ENCODE data around the gene ACE2. TPM values are rescaled to one million over a fixed set of nuclear protein-coding genes. Genes with fewer than 3 reads are reported as not detected.

ACE2 gene
- total RNA-seq, 1 donor from 2014 or later, result 3.4 TPM

DNA sequence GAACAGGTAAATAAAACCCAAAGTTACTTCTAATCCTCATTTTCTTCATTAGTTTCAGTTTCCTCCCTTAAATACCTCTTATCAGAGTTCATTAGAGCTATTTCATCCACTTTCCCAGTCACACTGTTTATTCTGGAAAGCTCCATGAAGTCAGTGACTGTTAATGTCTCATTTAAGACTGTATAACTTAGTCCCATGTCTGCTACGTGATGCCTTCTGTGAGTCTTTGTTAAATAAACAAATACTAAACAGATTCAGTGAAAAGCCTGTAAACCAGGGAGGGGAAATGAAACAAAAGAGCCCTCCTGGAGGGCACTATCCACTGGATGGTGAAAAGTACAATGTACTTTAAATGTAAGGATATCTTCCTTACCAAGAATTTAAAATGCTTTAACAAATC lies 24.7 kb downstream of the ACE2 start:
- Histone ChIP-seq H3K27me3 (no peaks in the 10 kb centered on the region), H3K36me3 (no peaks in the 10 kb centered on the region), H3K4me3 (no peak overlapping the region), H3K4me1 (no peaks in the 10 kb centered on the region), H3K9me3 (no peaks in the 10 kb centered on the region), H3K27ac (no peak overlapping the region)
- intact Hi-C loops (cut with DNase I), result no loop called here
- ATAC-seq (no peak), DNase-seq (no peak)
- TF ChIP-seq, protein P1, sequence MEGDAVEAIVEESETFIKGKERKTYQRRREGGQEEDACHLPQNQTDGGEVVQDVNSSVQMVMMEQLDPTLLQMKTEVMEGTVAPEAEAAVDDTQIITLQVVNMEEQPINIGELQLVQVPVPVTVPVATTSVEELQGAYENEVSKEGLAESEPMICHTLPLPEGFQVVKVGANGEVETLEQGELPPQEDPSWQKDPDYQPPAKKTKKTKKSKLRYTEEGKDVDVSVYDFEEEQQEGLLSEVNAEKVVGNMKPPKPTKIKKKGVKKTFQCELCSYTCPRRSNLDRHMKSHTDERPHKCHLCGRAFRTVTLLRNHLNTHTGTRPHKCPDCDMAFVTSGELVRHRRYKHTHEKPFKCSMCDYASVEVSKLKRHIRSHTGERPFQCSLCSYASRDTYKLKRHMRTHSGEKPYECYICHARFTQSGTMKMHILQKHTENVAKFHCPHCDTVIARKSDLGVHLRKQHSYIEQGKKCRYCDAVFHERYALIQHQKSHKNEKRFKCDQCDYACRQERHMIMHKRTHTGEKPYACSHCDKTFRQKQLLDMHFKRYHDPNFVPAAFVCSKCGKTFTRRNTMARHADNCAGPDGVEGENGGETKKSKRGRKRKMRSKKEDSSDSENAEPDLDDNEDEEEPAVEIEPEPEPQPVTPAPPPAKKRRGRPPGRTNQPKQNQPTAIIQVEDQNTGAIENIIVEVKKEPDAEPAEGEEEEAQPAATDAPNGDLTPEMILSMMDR (IDR thresholded peaks at IDR 0.05), result no peak

DNA sequence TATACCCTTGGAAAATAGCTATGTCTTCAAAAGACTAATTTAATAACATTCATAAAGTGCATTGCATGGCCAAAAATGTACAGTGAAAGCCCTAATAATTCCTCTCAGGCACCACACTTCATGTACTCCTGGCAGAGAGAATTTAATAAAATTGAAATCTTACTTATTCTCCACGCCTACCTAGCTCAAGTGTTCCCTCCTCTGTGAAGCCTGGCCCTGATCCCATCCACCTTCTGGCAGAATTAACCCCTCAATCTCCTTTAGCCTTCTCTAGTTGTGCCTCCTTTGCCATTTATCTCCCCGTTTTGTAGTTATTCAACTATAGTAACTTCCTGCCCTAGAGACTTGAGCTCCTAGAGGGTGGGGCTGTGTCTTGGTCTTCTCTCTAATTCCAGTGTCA lies 26.7 kb downstream of the ACE2 start:
- no peak overlapping the region for H3K4me3 ChIP-seq
- no peak for DNase-seq
- no peaks in the 10 kb centered on the region for H3K9me3 ChIP-seq
- TF ChIP-seq, protein P1 (IDR thresholded peaks at IDR 0.05), result no peak
- intact Hi-C loops (cut with DNase I), result no loop called here
- H3K36me3 ChIP-seq, result no peaks in the 10 kb centered on the region
- no peaks in the 10 kb centered on the region for H3K27me3 ChIP-seq
- no peak overlapping the region for H3K27ac ChIP-seq
- no peaks in the 10 kb centered on the region for H3K4me1 ChIP-seq
- peak; percentile 45 for ATAC-seq

DNA sequence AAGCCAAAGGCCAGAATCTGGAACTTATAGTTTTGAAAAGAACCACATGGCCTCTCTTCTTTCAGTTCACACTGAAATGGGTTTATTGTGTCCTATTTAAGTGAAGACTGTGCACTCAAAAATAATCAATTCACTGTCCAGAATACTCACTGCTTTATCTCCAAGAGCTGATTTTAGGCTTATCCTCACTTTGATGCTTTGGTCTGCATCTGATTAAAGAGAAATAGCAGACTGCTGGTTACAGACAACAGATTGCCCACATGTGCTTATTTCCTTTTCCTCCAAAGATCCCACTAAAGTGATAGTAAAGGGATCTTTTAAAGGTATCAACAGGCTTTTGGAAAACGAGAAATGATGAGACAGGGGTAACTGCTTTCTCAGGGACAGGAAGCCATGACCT lies 30.6 kb downstream of the ACE2 start:
- intact Hi-C loops (cut with DNase I), result no loop called here

DNA sequence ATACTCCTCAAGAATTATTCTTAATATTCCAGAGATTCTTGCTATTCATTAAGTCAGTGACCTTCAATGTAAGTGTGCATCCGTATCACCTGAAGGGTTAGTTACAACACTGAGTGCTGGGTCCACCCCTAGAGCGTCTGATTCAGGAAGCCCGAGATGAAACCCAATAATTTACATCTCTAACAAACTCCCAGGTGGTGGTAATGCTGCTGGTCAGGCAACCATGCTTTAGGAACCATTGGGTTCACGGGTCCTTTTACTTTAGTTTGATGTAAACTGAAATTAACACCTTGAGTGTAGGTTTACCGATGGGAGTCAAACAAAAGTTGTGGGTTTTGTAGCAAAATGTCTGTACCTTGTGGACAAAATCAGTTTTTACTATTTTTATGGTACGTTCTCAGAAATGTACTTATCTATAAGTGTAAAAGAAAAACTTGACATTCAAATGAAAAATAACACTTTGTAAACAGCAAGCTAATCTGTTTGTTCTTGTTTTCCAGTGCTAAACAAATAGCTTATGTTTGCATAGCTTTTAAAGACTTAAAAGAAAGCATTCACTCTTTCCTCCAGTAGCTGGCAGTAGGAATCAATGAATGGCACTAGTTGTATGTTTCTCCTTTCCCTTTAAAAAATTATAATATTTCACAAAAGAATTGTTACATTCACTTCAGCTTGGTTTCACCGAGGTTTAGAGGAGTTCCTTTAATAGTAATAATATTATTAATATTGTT lies 32.7 kb downstream of the ACE2 start:
- Histone ChIP-seq H3K9me3 (no peaks in the 10 kb centered on the region), H3K27me3 (no peaks in the 10 kb centered on the region), H3K36me3 (no peaks in the 10 kb centered on the region), H3K4me3 (no peak overlapping the region), H3K27ac (no peak overlapping the region), H3K4me1 (no peaks in the 10 kb centered on the region)
- ATAC-seq, result peak; percentile 41
- DNase-seq, result no peak
- TF ChIP-seq, protein P1 (IDR thresholded peaks at IDR 0.05), result peak; percentile 35
- intact Hi-C loops (cut with DNase I), result no loop called here

More for the DNA sequence above, 30.6 kb downstream of the ACE2 start:
- H3K36me3 ChIP-seq, result no peaks in the 10 kb centered on the region
- ATAC-seq (no peak), DNase-seq (no peak)
- H3K4me1 ChIP-seq, result no peaks in the 10 kb centered on the region
- TF ChIP-seq, protein P1 (IDR thresholded peaks at IDR 0.05), result no peak
- H3K4me3 ChIP-seq, result no peak overlapping the region
- H3K27ac ChIP-seq, result no peak overlapping the region
- H3K27me3 ChIP-seq, result no peaks in the 10 kb centered on the region
- no peaks in the 10 kb centered on the region for H3K9me3 ChIP-seq

DNA sequence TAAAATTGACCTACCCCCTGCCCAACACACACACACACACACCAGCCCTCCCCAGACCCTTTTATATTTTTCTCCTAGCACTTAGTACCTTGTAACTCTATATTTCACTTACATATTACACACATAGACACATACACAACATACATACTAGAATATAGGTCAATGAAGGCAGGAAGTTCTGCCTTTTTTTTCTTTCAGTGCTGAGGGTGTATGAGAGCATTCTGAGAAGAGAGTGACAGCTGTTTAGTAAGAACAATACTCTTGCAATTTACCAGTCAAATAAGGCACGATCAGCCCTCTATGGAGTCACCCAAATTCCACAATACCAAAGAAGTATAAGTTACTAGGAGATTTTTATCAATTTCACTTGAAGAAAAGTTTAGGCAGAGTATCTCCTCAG lies 33.5 kb downstream of the ACE2 start:
- no peak for ATAC-seq
- intact Hi-C loops (cut with DNase I), result no loop called here
- no peaks in the 10 kb centered on the region for H3K27me3 ChIP-seq

More for the DNA sequence above, 33.5 kb downstream of the ACE2 start:
- Histone ChIP-seq H3K9me3 (no peaks in the 10 kb centered on the region), H3K4me1 (no peaks in the 10 kb centered on the region), H3K27ac (no peak overlapping the region), H3K36me3 (no peaks in the 10 kb centered on the region), H3K4me3 (no peak overlapping the region)
- DNase-seq, result no peak
- TF ChIP-seq, protein P1 (IDR thresholded peaks at IDR 0.05), result no peak
